BJ (cell line): ENCODE results near the gene ZFPL1. TPM values are rescaled to one million over a fixed set of nuclear protein-coding genes. Genes with fewer than 3 reads are reported as not detected.

Experiments
- CTCF ChIA-PET: fragments of 350-600 bp; formaldehyde crosslinking; extraction: SDS; loops from one replicate; lab custom pipeline; 2021; ENCODE audit warnings: antibody characterized with exemption, inconsistent platforms; lab: Yijun Ruan, JAX
- POLR2A ChIA-PET: fragments of 300-600 bp; sonication (Branson Sonifier 250); formaldehyde crosslinking; extraction: SDS; loops from one replicate; lab custom pipeline; 2021; ENCODE audit warnings: antibody characterized with exemption; lab: Charles Lee
- DNase-seq: peaks from one replicate; pipeline ENCODE4 v3.0.0-alpha.2; 2011; ENCODE audit warnings: low read depth
- H3K27me3 ChIP-seq: 2 replicates; pipeline ENCODE4 v1.6.0; 2011; ENCODE audit warnings: low read length; ENCODE audit not compliant: control insufficient read depth, insufficient read depth
- H3K36me3 ChIP-seq: 2 replicates; pipeline ENCODE4 v1.5.1; 2011; ENCODE audit warnings: low read length; ENCODE audit not compliant: control insufficient read depth, insufficient read depth
- H3K4me3 ChIP-seq: 2 replicates; pipeline ENCODE4 v1.5.1; 2011; ENCODE audit warnings: low read depth, mild to moderate bottlenecking, control low read depth, low read length
- polyA plus RNA-seq: library from polyadenylated mRNA; depleted of rRNA; stranded (reverse); fragments of >200 nt; gene quantifications from 2 replicates; pipeline ENCODE4 v1.2.3, GENCODE V29; 2011
- TF ChIP-seq, protein P1 (sequence below): IDR thresholded peaks from 2 replicates; pipeline ENCODE4 v1.5.1; 2011; ENCODE audit warnings: low read depth, mild to moderate bottlenecking, control low read depth, inconsistent platforms, low read length, moderate library complexity; ENCODE audit not compliant: insufficient read depth

ZFPL1 gene
- polyA plus RNA-seq, 1 experiment, result 91.8 TPM

DNA sequence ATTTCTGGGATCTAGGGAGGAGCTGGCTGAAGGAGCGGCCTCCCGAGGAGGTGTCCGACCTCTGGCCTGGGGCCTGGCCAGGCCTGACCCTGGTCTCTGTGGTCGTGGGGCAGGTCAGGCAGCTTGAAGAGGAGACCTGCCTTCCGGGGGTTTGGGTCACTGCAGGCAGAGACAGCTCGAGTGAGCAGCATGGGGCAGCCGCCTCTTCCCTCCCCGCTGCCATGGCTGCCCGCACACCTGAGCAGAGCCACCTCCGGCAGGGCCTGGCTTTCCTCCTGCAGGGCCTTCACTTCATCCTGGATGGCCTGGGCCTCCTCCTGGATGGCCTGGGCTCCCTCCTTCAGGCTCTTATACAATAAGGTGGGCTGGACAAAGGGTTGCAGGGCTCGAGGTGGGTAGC, 17.7 kb upstream of the ZFPL1 start:
- ChIA-PET CTCF (interaction anchor here (1.5 to 1.7 kb wide), 2 partner anchors 10 to 52 kb away, joined by 5 to 6 read pairs; partner anchors contain the start of gene ARL2), POLR2A (no interaction called here)
- TF ChIP-seq, protein P1, sequence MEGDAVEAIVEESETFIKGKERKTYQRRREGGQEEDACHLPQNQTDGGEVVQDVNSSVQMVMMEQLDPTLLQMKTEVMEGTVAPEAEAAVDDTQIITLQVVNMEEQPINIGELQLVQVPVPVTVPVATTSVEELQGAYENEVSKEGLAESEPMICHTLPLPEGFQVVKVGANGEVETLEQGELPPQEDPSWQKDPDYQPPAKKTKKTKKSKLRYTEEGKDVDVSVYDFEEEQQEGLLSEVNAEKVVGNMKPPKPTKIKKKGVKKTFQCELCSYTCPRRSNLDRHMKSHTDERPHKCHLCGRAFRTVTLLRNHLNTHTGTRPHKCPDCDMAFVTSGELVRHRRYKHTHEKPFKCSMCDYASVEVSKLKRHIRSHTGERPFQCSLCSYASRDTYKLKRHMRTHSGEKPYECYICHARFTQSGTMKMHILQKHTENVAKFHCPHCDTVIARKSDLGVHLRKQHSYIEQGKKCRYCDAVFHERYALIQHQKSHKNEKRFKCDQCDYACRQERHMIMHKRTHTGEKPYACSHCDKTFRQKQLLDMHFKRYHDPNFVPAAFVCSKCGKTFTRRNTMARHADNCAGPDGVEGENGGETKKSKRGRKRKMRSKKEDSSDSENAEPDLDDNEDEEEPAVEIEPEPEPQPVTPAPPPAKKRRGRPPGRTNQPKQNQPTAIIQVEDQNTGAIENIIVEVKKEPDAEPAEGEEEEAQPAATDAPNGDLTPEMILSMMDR, result no peak
- Histone ChIP-seq H3K36me3 (no peaks in the 10 kb centered on the region), H3K4me3 (no peak overlapping the region), H3K27me3 (no peaks in the 10 kb centered on the region)
- DNase-seq, result no peak

- TF ChIP-seq, protein P1, result no peak
- Histone ChIP-seq H3K4me3 (no peak overlapping the region), H3K36me3 (no peaks in the 10 kb centered on the region), H3K27me3 (no peaks in the 10 kb centered on the region)
- ChIA-PET CTCF (interaction anchor here (1.5 to 1.7 kb wide), 2 partner anchors 9 to 53 kb away, joined by 5 to 6 read pairs; partner anchors contain the start of gene ARL2), POLR2A (no interaction called here)
- DNase-seq, result no peak
Measured at GRCh38 chr11:65066805-65067291, 17.2 kb upstream of the ZFPL1 start.

DNA sequence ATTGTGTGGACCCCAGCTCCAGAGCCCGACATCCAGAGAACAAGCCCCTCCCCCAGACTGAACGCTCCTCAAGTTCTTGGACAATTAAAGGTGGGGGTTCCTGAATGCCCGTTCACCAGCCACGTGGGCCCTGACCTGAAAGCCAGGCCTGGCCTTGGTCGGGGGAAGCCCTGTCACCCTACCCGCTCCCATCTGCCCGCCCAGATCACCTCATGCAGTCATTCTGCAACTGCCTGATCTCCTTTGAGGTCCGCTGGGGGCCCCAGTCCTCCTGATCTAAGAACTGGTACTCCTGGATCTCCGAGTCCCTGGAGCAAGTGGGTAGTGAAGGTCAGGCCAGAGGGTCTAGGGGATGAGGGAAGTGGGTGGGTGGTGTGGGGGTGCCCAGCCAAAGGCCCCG, 16.6 kb upstream of the ZFPL1 start:
- Histone ChIP-seq H3K4me3 (no peak overlapping the region), H3K36me3 (no peaks in the 10 kb centered on the region), H3K27me3 (no peaks in the 10 kb centered on the region)
- POLR2A ChIA-PET, result no interaction called here
- DNase-seq, result no peak
- TF ChIP-seq, protein P1, result no peak
- CTCF ChIA-PET, result no interaction called here

DNA sequence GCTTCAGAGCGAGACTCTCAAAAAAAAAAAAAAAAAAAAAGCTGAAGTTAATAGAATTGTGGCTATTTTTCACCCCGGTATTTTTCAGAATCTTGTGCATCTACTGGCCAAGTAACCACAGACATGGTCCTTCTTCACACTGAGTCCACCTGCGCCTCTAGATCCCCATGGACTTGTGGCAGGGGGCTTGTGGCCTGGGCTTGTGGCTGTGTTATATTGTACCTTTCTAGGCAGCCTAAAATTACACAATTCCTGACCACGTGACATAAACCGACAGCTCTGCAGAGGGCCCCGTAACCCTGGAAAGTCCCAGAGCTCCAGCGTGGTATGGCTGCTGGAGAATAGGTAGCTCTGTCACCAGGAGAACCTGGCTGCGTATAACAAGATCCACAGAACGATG, 14.8 kb upstream of the ZFPL1 start:
- Histone ChIP-seq H3K36me3 (no peaks in the 10 kb centered on the region), H3K27me3 (no peaks in the 10 kb centered on the region), H3K4me3 (no peak overlapping the region)
- POLR2A ChIA-PET, result no interaction called here
- no peak for DNase-seq
- TF ChIP-seq, protein P1, result no peak
- CTCF ChIA-PET, result interaction anchor here (0.9 to 1.6 kb wide), 2 partner anchors 48 to 55 kb away, joined by 3 to 4 read pairs; partner anchors contain the start of genes ARL2 and ZNHIT2

GRCh38 chr11:65071907-65072630, 12.0 kb upstream of the ZFPL1 start:
- Histone ChIP-seq H3K4me3 (no peak overlapping the region), H3K27me3 (no peaks in the 10 kb centered on the region), H3K36me3 (no peaks in the 10 kb centered on the region)
- TF ChIP-seq, protein P1, result no peak
- ChIA-PET POLR2A (no interaction called here), CTCF (interaction anchor here (1.1 to 1.4 kb wide), 2 partner anchors 37 to 38 kb away, joined by 3 read pairs; no protein-coding TSS in a partner anchor)
- no peak for DNase-seq
